Measurements from ENCODE around the gene ZNF502. TPM values are rescaled to one million over a fixed set of nuclear protein-coding genes. Genes with fewer than 3 reads are reported as not detected.

The ZNF502 gene
- total and polyA plus RNA-seq, 2 donors (not counting 3 experiments of a cell fraction or from before 2014, with no cell fraction given) = 1.0 to 4.1 TPM

DNA sequence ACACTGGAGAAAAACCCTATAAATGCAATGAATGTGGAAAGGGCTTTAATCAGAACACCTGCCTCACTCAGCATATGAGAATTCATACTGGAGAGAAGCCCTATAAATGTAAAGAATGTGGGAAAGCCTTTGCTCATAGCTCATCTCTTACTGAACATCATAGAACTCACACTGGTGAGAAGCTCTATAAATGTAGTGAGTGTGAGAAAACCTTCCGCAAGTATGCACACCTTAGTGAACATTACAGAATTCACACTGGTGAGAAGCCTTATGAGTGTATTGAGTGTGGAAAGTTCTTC, 9.6 kb downstream of the ZNF502 start:
- TF ChIP-seq JUN (IDR thresholded peaks at IDR 0.05; ENCODE audit: borderline replicate concordance, insufficient read depth, insufficient read length, low read depth) (no peak), FOS (IDR thresholded peaks at IDR 0.05; ENCODE audit: borderline replicate concordance, insufficient read depth, low read length) (no peak), EZH2 (IDR thresholded peaks at IDR 0.05; ENCODE audit: borderline replicate concordance, low read depth, low read length, severe bottlenecking) (no peak), GATA2 (IDR thresholded peaks at IDR 0.05; ENCODE audit: insufficient read depth, insufficient read length, low read depth, low read length) (no peak), MYC (IDR thresholded peaks at IDR 0.05; ENCODE audit: low read depth, low read length) (no peak), POLR2AphosphoS5 (IDR thresholded peaks at IDR 0.05; ENCODE audit: insufficient read depth, low read depth, low read length) (no peak), POLR2A (IDR thresholded peaks at IDR 0.05; ENCODE audit: low read depth, low read length) (no peak)
- TF ChIP-seq, protein P1, sequence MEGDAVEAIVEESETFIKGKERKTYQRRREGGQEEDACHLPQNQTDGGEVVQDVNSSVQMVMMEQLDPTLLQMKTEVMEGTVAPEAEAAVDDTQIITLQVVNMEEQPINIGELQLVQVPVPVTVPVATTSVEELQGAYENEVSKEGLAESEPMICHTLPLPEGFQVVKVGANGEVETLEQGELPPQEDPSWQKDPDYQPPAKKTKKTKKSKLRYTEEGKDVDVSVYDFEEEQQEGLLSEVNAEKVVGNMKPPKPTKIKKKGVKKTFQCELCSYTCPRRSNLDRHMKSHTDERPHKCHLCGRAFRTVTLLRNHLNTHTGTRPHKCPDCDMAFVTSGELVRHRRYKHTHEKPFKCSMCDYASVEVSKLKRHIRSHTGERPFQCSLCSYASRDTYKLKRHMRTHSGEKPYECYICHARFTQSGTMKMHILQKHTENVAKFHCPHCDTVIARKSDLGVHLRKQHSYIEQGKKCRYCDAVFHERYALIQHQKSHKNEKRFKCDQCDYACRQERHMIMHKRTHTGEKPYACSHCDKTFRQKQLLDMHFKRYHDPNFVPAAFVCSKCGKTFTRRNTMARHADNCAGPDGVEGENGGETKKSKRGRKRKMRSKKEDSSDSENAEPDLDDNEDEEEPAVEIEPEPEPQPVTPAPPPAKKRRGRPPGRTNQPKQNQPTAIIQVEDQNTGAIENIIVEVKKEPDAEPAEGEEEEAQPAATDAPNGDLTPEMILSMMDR (IDR thresholded peaks at IDR 0.05; ENCODE audit: extremely low read depth in 1 of 2, insufficient read depth in 1 of 2, low read depth in 1 of 2, low read length in 2 of 2) = no peak
- TF ChIP-seq, protein P2, sequence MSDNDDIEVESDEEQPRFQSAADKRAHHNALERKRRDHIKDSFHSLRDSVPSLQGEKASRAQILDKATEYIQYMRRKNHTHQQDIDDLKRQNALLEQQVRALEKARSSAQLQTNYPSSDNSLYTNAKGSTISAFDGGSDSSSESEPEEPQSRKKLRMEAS (IDR thresholded peaks at IDR 0.05; ENCODE audit: insufficient read depth, insufficient read length) = no peak
- no peak overlapping the region for H3K9ac ChIP-seq (replicated peaks; ENCODE audit: extremely low read depth, insufficient read depth, low read length)
- H3K36me3 ChIP-seq (ENCODE audit: control insufficient read depth in 2 of 2, extremely low read depth in 1 of 2, insufficient read depth in 2 of 2, low read length in 2 of 2) = peaks cover 4 to 10% of the 10 kb centered on the region in 2 experiments
- DNase-seq (ENCODE audit: low read depth, low spot score) (no peak), FAIRE-seq (no peak)
- intact Hi-C loops (cut with micrococcal nuclease) (no loop called here), dilution Hi-C loops (cut with MboI; ENCODE audit: extremely low pct_ligation_motif_present, low sequenced_read_pairs) (no loop called here)
- CTCF ChIA-PET = interaction anchor here (2.0 kb wide), 1 partner anchor 9 kb away, joined by 7 read pairs; the partner anchor contains the start of gene ZNF502
- H3K9me3 ChIP-seq (replicated peaks; ENCODE audit: control insufficient read depth, insufficient read depth, low read length) = peaks cover 34% of the 10 kb centered on the region
- BruUV-seq (replicated peaks) = no TSS peak
- no peak overlapping the region for H2AFZ ChIP-seq (ENCODE audit: low read depth, low read length)
- no peaks in the 10 kb centered on the region for H3K27me3 ChIP-seq (ENCODE audit: control insufficient read depth in 2 of 2, insufficient read depth in 2 of 2, low read length in 2 of 2)
- no peaks in the 10 kb centered on the region for H3K9me1 ChIP-seq (replicated peaks; ENCODE audit: control insufficient read depth, extremely low read depth, insufficient read depth, low read length)
- H4K20me1 ChIP-seq (replicated peaks; ENCODE audit: control insufficient read depth, extremely low read depth, insufficient read depth, low read length) = no peaks in the 10 kb centered on the region
- H3K4me2 ChIP-seq (ENCODE audit: insufficient read depth, low read length) = no peak overlapping the region
- POLR2A ChIA-PET = no interaction called here
- H3K27ac ChIP-seq (ENCODE audit: insufficient read depth, low read depth, low read length) = no peak overlapping the region
- H3K4me3 ChIP-seq (replicated peaks in 1 of 3; ENCODE audit: insufficient read depth in 1 of 3, low read depth in 1 of 3, low read length in 3 of 3) = no peak overlapping the region
- H3K4me1 ChIP-seq (ENCODE audit: control insufficient read depth, extremely low read depth, insufficient read depth, low read length) = no peaks in the 10 kb centered on the region
- no peaks in the 10 kb centered on the region for H3K79me2 ChIP-seq (ENCODE audit: control insufficient read depth, insufficient read depth, low read length)

Measured in endothelial cell of umbilical vein (primary cell).